Mucosa of descending colon (tissue), 3 donors: ENCODE results near the gene PRKCB. TPM values are rescaled to one million over a fixed set of nuclear protein-coding genes. Genes with fewer than 3 reads are reported as not detected.
"Not testable (repeated sequence)": the region's sequence is repeated elsewhere in the genome, so short reads cannot be mapped to it uniquely, and the experiment has no call there.

Experiments used
- ATAC-seq: fragments of 200-7000 bp; cut with Tn5 transposase; one replicate; pipeline ENCODE4 v1.9.1; 2020; ENCODE audit warnings: mild to moderate bottlenecking, moderate library complexity
- DNase-seq, 3 donors: peaks; one replicate each; pipeline ENCODE4 v3.0.0-alpha.2; 2020
- H3K36me3 ChIP-seq: fragments of 200-600 bp; one replicate; pipeline ENCODE4 v1.8.0; 2021; ENCODE audit warnings: low read depth, mild to moderate bottlenecking
- H3K4me1 ChIP-seq: fragments of 200-600 bp; one replicate; pipeline ENCODE4 v1.8.0; 2021; ENCODE audit warnings: low read depth, mild to moderate bottlenecking
- H3K4me3 ChIP-seq: fragments of 200-600 bp; one replicate; pipeline ENCODE4 v1.8.0; 2021; ENCODE audit warnings: mild to moderate bottlenecking
- H3K9me3 ChIP-seq: fragments of 200-600 bp; one replicate; pipeline ENCODE4 v1.8.0; 2021; ENCODE audit warnings: mild to moderate bottlenecking
- intact Hi-C, 2 donors: fragments of 100-400 bp; cut with DNase I in 1 of 2; cut with micrococcal nuclease in 1 of 2; formaldehyde crosslinking; loops; one replicate each; pipeline versions ENCODE4 v1.11.0 to v1.11.1; 2022; cut with DNase I, micrococcal nuclease
- total RNA-seq, 3 donors: library from RNA; stranded (reverse); fragmentation: NEBNext Ultra II Directional in 2 of 3; extraction: Animal tissue kit (Norgen Biotek cat#: 25700) in 2 of 3; gene quantifications; one replicate each; pipeline versions ENCODE4 v1.2.1 to v1.2.4, GENCODE V29; 2021 to 2023
- TF ChIP-seq, protein P1 (sequence below): fragments of 200-600 bp; IDR thresholded peaks from one replicate; pipeline ENCODE4 v1.8.0; 2022; ENCODE audit warnings: antibody characterized with exemption, mild to moderate bottlenecking
- donor health status: DM: no; HTN: no; CAD: no; lungs with moderate emphysema.
- donor health status: DM: no; HTN: no; CAD: no.
- donor health status: DM: no; HTN: yes; CAD: no.

Gene PRKCB
- total RNA-seq, 3 donors from 2014 or later: 7.4 to 29.0 (median 8.2) TPM

DNA sequence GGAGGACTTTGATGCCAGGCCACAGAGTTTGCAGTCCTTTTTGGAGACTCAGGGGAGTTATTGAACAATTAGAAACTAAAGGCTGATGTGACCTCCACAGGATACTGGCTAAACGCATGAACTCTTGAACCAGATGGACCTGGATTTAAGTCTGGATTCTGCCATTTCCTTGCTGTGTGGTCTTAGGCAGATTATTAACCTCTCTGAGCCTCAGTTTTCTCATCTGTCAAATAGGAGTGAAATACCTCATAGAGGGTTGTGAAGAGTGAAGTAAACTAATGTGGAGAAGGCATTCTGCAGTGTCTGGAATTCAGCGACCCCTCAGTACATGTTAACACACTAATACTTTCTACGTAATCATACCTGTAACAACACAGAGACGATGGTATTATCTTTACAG lies 93.5 kb downstream of the PRKCB start:
- no peaks in the 10 kb centered on the region for H3K4me1 ChIP-seq
- no peaks in the 10 kb centered on the region for H3K9me3 ChIP-seq
- TF ChIP-seq, protein P1, sequence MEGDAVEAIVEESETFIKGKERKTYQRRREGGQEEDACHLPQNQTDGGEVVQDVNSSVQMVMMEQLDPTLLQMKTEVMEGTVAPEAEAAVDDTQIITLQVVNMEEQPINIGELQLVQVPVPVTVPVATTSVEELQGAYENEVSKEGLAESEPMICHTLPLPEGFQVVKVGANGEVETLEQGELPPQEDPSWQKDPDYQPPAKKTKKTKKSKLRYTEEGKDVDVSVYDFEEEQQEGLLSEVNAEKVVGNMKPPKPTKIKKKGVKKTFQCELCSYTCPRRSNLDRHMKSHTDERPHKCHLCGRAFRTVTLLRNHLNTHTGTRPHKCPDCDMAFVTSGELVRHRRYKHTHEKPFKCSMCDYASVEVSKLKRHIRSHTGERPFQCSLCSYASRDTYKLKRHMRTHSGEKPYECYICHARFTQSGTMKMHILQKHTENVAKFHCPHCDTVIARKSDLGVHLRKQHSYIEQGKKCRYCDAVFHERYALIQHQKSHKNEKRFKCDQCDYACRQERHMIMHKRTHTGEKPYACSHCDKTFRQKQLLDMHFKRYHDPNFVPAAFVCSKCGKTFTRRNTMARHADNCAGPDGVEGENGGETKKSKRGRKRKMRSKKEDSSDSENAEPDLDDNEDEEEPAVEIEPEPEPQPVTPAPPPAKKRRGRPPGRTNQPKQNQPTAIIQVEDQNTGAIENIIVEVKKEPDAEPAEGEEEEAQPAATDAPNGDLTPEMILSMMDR: no peak
- DNase-seq (no peak), ATAC-seq (no peak)
- no peak overlapping the region for H3K4me3 ChIP-seq
- intact Hi-C loops: no loop called here
- no peaks in the 10 kb centered on the region for H3K36me3 ChIP-seq

DNA sequence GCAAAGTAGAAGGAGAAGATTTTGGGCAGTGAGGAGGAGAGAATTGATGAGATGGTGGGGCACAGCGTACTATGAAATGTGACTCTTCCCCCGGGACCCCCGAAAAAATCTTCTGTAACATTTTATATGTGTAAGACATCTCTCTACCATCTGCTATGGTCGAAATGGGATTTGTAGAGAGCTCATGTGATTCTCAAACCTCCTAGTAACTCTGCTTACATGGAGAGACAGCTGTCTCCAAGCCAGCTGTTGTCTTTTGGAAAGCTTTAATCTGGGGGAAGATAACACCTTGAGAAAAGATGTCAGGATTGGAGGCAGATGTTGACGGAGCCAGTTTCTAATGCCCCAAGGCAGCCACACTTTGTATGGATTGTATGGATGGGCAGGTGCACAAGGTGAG lies 94.1 kb downstream of the PRKCB start:
- Histone ChIP-seq H3K4me1 (no peaks in the 10 kb centered on the region), H3K4me3 (no peak overlapping the region), H3K9me3 (no peaks in the 10 kb centered on the region), H3K36me3 (no peaks in the 10 kb centered on the region)
- ATAC-seq (no peak), DNase-seq (no peak)
- TF ChIP-seq, protein P1: no peak
- intact Hi-C loops: no loop called here

DNA sequence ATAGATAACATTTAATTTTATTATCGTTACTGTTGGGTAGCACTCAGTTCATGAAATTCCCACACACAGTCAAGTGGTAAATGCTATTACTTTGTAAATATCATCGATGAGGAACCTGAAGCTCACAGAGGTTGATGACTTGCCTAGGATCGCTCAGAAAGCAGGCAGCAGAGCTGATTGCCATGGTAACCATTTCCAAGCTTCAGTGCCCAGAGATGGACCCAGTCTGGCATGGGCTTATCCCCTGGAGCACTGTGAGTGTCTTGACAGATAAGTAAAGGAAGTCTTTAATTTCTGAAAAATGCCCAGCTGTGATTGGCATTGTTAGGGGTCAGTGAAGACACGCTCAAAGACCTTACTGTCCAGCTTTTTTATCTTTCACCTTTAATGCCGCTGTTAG lies 95.0 kb downstream of the PRKCB start:
- TF ChIP-seq, protein P1: no peak
- Histone ChIP-seq H3K36me3 (no peaks in the 10 kb centered on the region), H3K4me1 (no peaks in the 10 kb centered on the region), H3K4me3 (no peak overlapping the region), H3K9me3 (no peaks in the 10 kb centered on the region)
- intact Hi-C loops: no loop called here
- DNase-seq: no peak
- ATAC-seq: no peak

DNA sequence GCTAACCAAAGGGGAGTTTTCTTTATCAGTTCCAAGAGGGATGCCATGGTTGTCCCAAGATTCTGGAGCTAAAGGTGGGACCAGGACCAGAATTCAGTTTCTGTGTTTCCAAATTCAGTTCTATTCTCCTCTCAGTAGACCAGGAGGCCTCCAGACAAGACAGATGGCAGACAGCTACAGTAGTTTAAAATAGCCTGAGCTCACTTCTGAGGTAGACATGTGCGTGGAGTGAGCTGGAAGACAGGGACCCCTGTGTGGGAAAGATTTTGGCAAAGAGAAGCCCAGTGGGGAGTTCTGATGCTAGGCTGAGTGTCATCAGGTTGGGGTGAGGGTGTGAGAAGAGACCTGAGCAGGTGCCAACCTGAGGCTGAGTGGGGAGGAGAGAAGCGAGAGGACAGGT lies 95.4 kb downstream of the PRKCB start:
- TF ChIP-seq, protein P1: no peak
- H3K4me3 ChIP-seq: no peak overlapping the region

DNA sequence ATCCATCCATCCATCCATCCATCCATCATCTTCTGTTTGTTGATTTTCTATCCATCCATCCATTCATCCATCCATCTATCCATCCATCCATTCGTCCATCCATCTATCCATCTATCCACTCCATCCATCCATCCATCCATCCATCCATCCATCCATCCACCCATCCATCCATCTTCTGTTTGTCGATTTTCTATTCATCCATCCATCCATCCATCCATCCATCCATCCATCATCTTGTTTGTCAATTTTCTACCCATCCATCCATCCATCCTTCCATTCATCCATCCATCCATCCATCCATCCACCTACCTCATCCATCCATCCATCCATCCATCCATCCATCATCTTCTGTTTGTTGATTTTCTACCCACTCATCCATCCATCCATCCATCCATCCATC lies 97.9 kb downstream of the PRKCB start:
- H3K36me3 ChIP-seq, H3K9me3 ChIP-seq, H3K4me3 ChIP-seq, ATAC-seq, DNase-seq, intact Hi-C loops, H3K4me1 ChIP-seq: not testable (repeated sequence)

More for the DNA sequence above, 95.4 kb downstream of the PRKCB start:
- DNase-seq: no peak
- no peaks in the 10 kb centered on the region for H3K9me3 ChIP-seq
- no peaks in the 10 kb centered on the region for H3K36me3 ChIP-seq
- ATAC-seq: no peak
- no peaks in the 10 kb centered on the region for H3K4me1 ChIP-seq
- intact Hi-C loops: no loop called here

DNA sequence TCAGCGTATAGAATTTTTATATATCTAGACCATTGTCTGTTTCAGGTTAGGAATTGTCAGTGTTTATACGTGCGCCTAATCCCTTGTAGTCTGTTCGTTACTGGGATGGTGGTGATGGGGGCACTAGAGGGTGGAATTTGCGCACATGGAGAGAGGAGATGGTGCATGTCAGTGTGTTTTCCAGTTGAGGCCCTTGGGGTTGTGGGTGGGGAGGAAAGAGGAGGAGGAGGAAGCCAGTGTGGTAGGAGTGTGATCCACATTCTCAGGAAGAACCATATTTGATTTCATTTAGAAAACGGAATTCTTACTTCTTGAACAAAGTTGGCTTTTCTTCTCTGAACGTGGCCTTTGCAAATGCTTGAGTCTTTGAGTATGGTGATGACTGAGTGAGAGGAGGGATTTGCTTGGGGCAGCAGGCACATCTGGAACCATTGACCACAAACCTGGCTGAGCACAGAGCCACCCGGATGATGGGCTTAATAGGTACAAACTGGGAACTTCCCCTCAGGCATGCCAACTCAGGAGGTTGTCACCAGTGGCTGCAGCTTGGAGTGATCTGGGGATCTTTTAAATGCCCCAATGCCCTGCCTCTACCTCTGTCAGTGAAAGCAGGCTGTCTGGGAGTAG lies 98.9 kb downstream of the PRKCB start:
- H3K4me3 ChIP-seq: no peak overlapping the region
- intact Hi-C loops: no loop called here
- TF ChIP-seq, protein P1: no peak
- no peaks in the 10 kb centered on the region for H3K36me3 ChIP-seq
- ATAC-seq (no peak), DNase-seq (no peak)
- H3K9me3 ChIP-seq: no peaks in the 10 kb centered on the region
- no peaks in the 10 kb centered on the region for H3K4me1 ChIP-seq
